ENCODE results near the gene CATSPERZ. TPM values are rescaled to one million over a fixed set of nuclear protein-coding genes. Genes with fewer than 3 reads are reported as not detected.

The CATSPERZ gene
- total and polyA plus RNA-seq, 9 of the 15 experiments (the other 6 are each of a cell fraction or from before 2014, with no cell fraction given): 0.86 to 8.5 (median 3.5) TPM

DNA sequence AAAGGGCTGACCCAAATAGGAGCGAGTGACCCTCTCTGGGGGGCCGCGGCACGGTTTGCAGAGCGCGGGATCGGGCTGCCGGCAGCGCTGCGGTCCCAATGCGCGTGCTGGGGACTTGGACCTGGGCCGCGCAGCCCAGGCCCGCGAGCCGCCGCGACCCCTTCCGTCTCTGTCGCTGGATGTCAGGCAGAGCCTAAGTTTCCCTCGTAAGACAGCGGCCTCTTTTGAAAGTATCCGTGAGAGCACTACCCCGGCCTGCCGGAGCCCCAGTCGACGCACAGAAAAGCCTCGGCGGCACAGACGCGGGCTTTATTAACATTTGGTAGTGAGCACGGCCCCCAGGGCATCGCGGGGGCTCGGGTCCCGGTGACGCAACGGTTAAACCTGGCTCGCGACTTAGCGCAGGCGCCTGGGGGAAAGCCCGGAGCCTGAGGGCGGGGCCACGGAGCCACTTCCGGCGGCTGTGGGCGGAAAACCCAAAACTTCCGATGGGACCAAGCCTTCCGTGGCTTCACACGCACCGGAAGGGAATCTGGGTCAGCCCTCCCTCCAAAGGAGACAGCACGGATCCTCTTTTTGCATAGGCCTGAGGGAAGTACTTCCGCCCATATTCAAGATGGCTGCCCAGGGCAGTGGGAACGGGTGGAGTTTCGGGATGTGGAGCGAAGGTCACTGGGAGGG lies 30.5 kb upstream of the CATSPERZ start (continued):
- TF ChIP-seq, protein P1, sequence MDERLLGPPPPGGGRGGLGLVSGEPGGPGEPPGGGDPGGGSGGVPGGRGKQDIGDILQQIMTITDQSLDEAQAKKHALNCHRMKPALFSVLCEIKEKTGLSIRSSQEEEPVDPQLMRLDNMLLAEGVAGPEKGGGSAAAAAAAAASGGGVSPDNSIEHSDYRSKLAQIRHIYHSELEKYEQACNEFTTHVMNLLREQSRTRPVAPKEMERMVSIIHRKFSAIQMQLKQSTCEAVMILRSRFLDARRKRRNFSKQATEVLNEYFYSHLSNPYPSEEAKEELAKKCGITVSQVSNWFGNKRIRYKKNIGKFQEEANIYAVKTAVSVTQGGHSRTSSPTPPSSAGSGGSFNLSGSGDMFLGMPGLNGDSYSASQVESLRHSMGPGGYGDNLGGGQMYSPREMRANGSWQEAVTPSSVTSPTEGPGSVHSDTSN (CRISPR knock-in tag; IDR thresholded peaks at IDR 0.05; ENCODE audit: low read depth): no peak
- TF ChIP-seq, protein P1 (tag; conservative IDR thresholded peaks at IDR 0.05; ENCODE audit: low read depth): no peak
- TF ChIP-seq ZKSCAN1 (IDR thresholded peaks at IDR 0.05; ENCODE audit: low read depth, low read length): no peak
- TF ChIP-seq KDM4B (IDR thresholded peaks at IDR 0.05; ENCODE audit: borderline replicate concordance in 2 of 2, low read depth in 1 of 2): peak in 1 of 2 experiments; percentile 97; a peak in 2 of 4 replicates
- TF ChIP-seq RBM14 (IDR thresholded peaks at IDR 0.05; ENCODE audit: borderline replicate concordance, insufficient read depth, low read depth, low read length): no peak
- TF ChIP-seq, protein P2, sequence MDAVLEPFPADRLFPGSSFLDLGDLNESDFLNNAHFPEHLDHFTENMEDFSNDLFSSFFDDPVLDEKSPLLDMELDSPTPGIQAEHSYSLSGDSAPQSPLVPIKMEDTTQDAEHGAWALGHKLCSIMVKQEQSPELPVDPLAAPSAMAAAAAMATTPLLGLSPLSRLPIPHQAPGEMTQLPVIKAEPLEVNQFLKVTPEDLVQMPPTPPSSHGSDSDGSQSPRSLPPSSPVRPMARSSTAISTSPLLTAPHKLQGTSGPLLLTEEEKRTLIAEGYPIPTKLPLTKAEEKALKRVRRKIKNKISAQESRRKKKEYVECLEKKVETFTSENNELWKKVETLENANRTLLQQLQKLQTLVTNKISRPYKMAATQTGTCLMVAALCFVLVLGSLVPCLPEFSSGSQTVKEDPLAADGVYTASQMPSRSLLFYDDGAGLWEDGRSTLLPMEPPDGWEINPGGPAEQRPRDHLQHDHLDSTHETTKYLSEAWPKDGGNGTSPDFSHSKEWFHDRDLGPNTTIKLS (IDR thresholded peaks at IDR 0.05; ENCODE audit: borderline replicate concordance, low read depth): no peak
- peak; percentile 26 for TF ChIP-seq SUPT5H (IDR thresholded peaks at IDR 0.05)
- no peak for TF ChIP-seq ZNF146 (CRISPR knock-in tag; IDR thresholded peaks at IDR 0.05; ENCODE audit: unreplicated experiment)
- TF ChIP-seq FUS (optimal IDR thresholded peaks at IDR 0.05; ENCODE audit: low read depth, low read length): peak; percentile 32
- peak; percentile 91 for TF ChIP-seq MTA2 (IDR thresholded peaks at IDR 0.05; ENCODE audit: low read depth)
- no peak for TF ChIP-seq RBM15 (IDR thresholded peaks at IDR 0.05; ENCODE audit: insufficient read depth, low read length)
- TF ChIP-seq YY1 (IDR thresholded peaks at IDR 0.05; ENCODE audit: borderline replicate concordance in 1 of 3, control insufficient read depth in 1 of 3, extremely low read depth in 1 of 3, insufficient read depth in 3 of 3, insufficient read length in 1 of 3, insufficient replicate concordance in 2 of 3, low read depth in 1 of 3, low read length in 2 of 3): peak; percentile 99 to 100 (median 99)
- no peak for TF ChIP-seq ZNF384 (IDR thresholded peaks at IDR 0.05; ENCODE audit: low read depth, low read length)
- TF ChIP-seq MTF1 (CRISPR knock-in tag; IDR thresholded peaks at IDR 0.05; ENCODE audit: borderline replicate concordance): no peak
- TF ChIP-seq C11orf30 (IDR thresholded peaks at IDR 0.05; ENCODE audit: low read depth): peak; percentile 66; the same call in 1 of the 2 replicates
- TF ChIP-seq FOS (IDR thresholded peaks at IDR 0.05; ENCODE audit: extremely low read depth, insufficient read length): no peak
- no peak for TF ChIP-seq SIRT6 (IDR thresholded peaks at IDR 0.05; ENCODE audit: low read depth, low read length)
- TF ChIP-seq ZNF175 (CRISPR knock-in tag; IDR thresholded peaks at IDR 0.05; ENCODE audit: low read depth): peak; percentile 2
- TF ChIP-seq, protein P3, sequence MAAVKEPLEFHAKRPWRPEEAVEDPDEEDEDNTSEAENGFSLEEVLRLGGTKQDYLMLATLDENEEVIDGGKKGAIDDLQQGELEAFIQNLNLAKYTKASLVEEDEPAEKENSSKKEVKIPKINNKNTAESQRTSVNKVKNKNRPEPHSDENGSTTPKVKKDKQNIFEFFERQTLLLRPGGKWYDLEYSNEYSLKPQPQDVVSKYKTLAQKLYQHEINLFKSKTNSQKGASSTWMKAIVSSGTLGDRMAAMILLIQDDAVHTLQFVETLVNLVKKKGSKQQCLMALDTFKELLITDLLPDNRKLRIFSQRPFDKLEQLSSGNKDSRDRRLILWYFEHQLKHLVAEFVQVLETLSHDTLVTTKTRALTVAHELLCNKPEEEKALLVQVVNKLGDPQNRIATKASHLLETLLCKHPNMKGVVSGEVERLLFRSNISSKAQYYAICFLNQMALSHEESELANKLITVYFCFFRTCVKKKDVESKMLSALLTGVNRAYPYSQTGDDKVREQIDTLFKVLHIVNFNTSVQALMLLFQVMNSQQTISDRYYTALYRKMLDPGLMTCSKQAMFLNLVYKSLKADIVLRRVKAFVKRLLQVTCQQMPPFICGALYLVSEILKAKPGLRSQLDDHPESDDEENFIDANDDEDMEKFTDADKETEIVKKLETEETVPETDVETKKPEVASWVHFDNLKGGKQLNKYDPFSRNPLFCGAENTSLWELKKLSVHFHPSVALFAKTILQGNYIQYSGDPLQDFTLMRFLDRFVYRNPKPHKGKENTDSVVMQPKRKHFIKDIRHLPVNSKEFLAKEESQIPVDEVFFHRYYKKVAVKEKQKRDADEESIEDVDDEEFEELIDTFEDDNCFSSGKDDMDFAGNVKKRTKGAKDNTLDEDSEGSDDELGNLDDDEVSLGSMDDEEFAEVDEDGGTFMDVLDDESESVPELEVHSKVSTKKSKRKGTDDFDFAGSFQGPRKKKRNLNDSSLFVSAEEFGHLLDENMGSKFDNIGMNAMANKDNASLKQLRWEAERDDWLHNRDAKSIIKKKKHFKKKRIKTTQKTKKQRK (IDR thresholded peaks at IDR 0.05; ENCODE audit: borderline replicate concordance, low read depth, low read length): no peak
